ENCODE measurements around the gene PRDX2. TPM values are rescaled to one million over a fixed set of nuclear protein-coding genes. Genes with fewer than 3 reads are reported as not detected.

Gene PRDX2
- total RNA-seq, 2 experiments from 2014 or later, result 261 to 325 TPM

- Mint-ChIP-seq H3K27me3 (no peaks in the 10 kb centered on the region), H3K27ac (no peak overlapping the region), H3K36me3 (ENCODE audit: low read depth) (no peaks in the 10 kb centered on the region), H3K9me3 (ENCODE audit: low read depth) (no peaks in the 10 kb centered on the region), H3K4me1 (peaks cover 20% of the 10 kb centered on the region), H3K4me3 (peak overlapping the region; percentile 32)
- ATAC-seq, result peak; percentile 81
- ChIA-PET POLR2A (interaction anchor here (1.8 kb wide), 1 partner anchor 22 kb away, joined by 10 read pairs; the partner anchor contains the start of gene JUNB), CTCF (interaction anchor here (0.6 to 14.7 kb wide), 7 partner anchors 8 to 139 kb away, joined by 3 to 451 read pairs (median 4); partner anchors contain the start of genes JUNB, PRDX2 and THSD8)
- intact Hi-C loops (cut with DNase I, micrococcal nuclease), result no loop called here
- DNase-seq, result peak; percentile 88
Observed at GRCh38 chr19:12769689-12770088, 31.9 kb downstream of the PRDX2 start.

GRCh38 chr19:12767666-12768065 lies 33.9 kb downstream of the PRDX2 start:
- ChIA-PET CTCF (interaction anchor here (1.2 to 14.7 kb wide), 4 partner anchors 10 to 80 kb away, joined by 3 to 451 read pairs (median 80); partner anchors contain the start of genes JUNB, PRDX2 and THSD8), POLR2A (interaction anchor here (0.6 kb wide), 1 partner anchor 41 kb away, joined by 6 read pairs; no protein-coding TSS in a partner anchor)
- ATAC-seq, result no peak
- Mint-ChIP-seq H3K4me1 (peaks cover 10% of the 10 kb centered on the region), H3K36me3 (ENCODE audit: low read depth) (no peaks in the 10 kb centered on the region), H3K27me3 (no peaks in the 10 kb centered on the region), H3K9me3 (ENCODE audit: low read depth) (no peaks in the 10 kb centered on the region), H3K4me3 (no peak overlapping the region), H3K27ac (no peak overlapping the region)
- DNase-seq, result no peak
- intact Hi-C loops (cut with DNase I, micrococcal nuclease), result no loop called here

DNA sequence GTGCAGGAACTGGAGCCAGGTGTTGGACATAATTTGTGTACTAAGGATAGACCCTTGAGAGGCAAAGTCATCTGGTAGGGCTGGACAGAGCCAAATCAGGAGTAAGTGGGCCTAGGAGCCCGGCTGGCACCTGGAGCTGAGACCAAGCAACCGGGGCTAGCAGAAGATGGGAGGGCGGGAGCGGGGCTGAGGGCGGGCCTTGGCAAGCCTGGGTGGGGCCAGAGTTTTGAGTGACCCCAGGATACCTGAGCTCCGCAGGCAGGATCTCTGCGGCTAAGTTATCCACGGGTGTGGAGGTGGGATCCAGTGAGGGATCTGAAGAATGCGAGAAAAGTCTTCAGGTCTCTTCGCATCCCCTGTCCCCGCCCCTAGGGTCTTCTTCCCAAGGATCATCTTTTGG lies 34.5 kb downstream of the PRDX2 start:
- H3K36me3 Mint-ChIP-seq (ENCODE audit: low read depth), result no peaks in the 10 kb centered on the region
- no peak for ATAC-seq
- H3K4me1 Mint-ChIP-seq, result peaks cover 10% of the 10 kb centered on the region
- H3K9me3 Mint-ChIP-seq (ENCODE audit: low read depth), result no peaks in the 10 kb centered on the region
- intact Hi-C loops (cut with DNase I, micrococcal nuclease), result no loop called here
- H3K4me3 Mint-ChIP-seq, result no peak overlapping the region
- CTCF ChIA-PET, result interaction anchor here (1.2 to 14.7 kb wide), 9 partner anchors 10 to 127 kb away, joined by 3 to 451 read pairs (median 7); partner anchors contain the start of genes JUNB, PRDX2, RNASEH2A and THSD8
- DNase-seq, result no peak
- no peak overlapping the region for H3K27ac Mint-ChIP-seq
- POLR2A ChIA-PET, result interaction anchor here (0.6 to 1.3 kb wide), 2 partner anchors 22 to 41 kb away, joined by 6 to 7 read pairs; no protein-coding TSS in a partner anchor
- H3K27me3 Mint-ChIP-seq, result no peaks in the 10 kb centered on the region

DNA sequence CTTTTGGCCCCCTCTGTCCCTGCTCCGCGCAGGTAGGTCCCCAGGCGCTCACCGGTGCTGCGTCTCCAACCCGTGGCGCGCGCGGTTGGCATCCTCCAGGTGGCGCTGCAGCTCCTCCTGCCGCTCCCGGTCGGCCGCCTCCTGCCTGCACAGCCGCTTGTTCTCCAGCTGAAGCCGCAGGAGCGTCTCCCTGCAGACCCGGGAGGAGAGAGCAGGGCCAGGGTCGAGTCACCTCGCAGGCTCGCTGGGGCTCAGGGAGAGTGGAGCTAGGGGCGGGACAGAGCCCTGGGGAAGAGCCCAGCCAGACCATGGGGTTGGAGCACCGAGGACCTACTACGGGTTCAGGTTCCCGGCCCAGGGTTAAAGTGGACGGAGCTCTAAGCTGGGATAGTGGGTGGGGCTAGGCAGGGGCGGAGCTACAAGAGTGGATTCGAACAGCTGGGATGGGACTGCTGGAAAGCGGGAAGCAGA lies 35.5 kb downstream of the PRDX2 start:
- H3K36me3 Mint-ChIP-seq (ENCODE audit: low read depth), result no peaks in the 10 kb centered on the region
- intact Hi-C loops (cut with DNase I, micrococcal nuclease), result loop anchor here (1.0 kb wide), 2 partner anchors 30 to 81 kb away; no protein-coding TSS in a partner anchor
- peaks cover 10% of the 10 kb centered on the region for H3K4me1 Mint-ChIP-seq
- no peaks in the 10 kb centered on the region for H3K9me3 Mint-ChIP-seq (ENCODE audit: low read depth)
- peak; percentile 94 for DNase-seq
- CTCF ChIA-PET, result interaction anchor here (0.6 to 14.7 kb wide), 33 partner anchors 8 to 1400 kb away, joined by 3 to 451 read pairs (median 4); partner anchors contain the start of genes JUNB, PRDX2, RNASEH2A and RTBDN
- H3K27ac Mint-ChIP-seq, result no peak overlapping the region
- peak overlapping the region; percentile 17 for H3K4me3 Mint-ChIP-seq
- peak; percentile 83 for ATAC-seq
- POLR2A ChIA-PET, result interaction anchor here (0.6 to 1.3 kb wide), 5 partner anchors 23 to 101 kb away, joined by 3 to 12 read pairs (median 7); partner anchors contain the start of gene JUNB
- no peaks in the 10 kb centered on the region for H3K27me3 Mint-ChIP-seq

DNA sequence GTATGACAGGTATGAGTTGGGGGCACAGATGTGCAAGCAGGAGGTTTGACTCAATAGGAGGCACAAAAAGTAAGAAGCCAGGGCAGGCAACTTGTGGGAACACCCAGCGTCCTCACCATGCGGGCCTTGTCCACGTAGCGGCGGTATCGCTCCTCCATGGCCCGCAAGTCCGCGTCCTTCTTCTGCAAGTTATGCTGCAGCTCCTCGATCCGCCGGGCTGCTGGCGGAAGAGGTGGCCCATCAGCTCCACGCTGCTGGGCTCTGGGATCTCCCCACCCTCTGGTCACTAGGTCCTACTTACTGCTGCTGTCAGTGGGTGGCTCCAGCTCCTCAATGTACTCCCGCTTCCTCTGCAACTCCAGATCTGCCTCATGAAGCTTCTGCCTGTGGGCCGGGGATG lies 36.9 kb downstream of the PRDX2 start:
- ChIA-PET POLR2A (interaction anchor here (1.0 kb wide), 1 partner anchor 31 kb away, joined by 4 read pairs; no protein-coding TSS in a partner anchor), CTCF (interaction anchor here (0.6 to 14.7 kb wide), 10 partner anchors 12 to 173 kb away, joined by 3 to 451 read pairs (median 9); partner anchors contain the start of genes CALR, JUNB, PRDX2 and RNASEH2A)
- ATAC-seq (no peak), DNase-seq (no peak)
- intact Hi-C loops (cut with DNase I, micrococcal nuclease), result no loop called here
- Mint-ChIP-seq H3K4me3 (no peak overlapping the region), H3K4me1 (peaks cover 12% of the 10 kb centered on the region), H3K27ac (no peak overlapping the region), H3K27me3 (no peaks in the 10 kb centered on the region), H3K9me3 (ENCODE audit: low read depth) (no peaks in the 10 kb centered on the region), H3K36me3 (ENCODE audit: low read depth) (no peaks in the 10 kb centered on the region)

- Mint-ChIP-seq H3K4me1 (peaks cover 8% of the 10 kb centered on the region), H3K36me3 (ENCODE audit: low read depth) (no peaks in the 10 kb centered on the region)
Observed at GRCh38 chr19:12763100-12763499, 38.5 kb downstream of the PRDX2 start.

DNA sequence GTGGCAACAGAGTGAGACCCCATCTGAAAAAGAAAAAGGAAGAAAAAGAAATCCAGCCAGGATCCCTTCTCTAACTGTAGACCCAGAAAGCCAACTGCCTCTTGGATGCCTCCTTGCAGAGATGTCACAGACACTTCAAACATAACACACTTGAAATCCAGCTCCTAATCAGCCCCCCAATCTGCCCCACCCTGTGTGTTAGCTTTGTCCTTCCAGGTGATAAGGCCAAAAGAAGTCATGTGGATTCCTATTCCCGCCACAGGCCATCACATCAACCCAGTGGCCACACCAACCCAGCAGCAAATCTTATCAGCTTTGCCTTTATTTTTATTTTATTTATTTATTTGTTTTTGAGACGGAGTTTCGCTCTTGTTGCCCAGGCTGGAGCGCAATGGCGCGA lies 41.9 kb downstream of the PRDX2 start:
- CTCF ChIA-PET, result interaction anchor here (0.6 to 14.7 kb wide), 22 partner anchors 10 to 489 kb away, joined by 3 to 451 read pairs (median 4); partner anchors contain the start of genes GET3, JUNB, PRDX2 and RNASEH2A

More at GRCh38 chr19:12763100-12763499, 38.5 kb downstream of the PRDX2 start:
- Mint-ChIP-seq H3K4me3 (no peak overlapping the region), H3K9me3 (ENCODE audit: low read depth) (no peaks in the 10 kb centered on the region), H3K27me3 (peaks cover 1% of the 10 kb centered on the region), H3K27ac (no peak overlapping the region)
- ATAC-seq, result no peak
- ChIA-PET POLR2A (no interaction called here), CTCF (interaction anchor here (0.7 to 14.7 kb wide), 7 partner anchors 9 to 238 kb away, joined by 3 to 451 read pairs (median 4); partner anchors contain the start of genes JUNB, PRDX2 and THSD8)
- DNase-seq, result no peak
- intact Hi-C loops (cut with DNase I, micrococcal nuclease), result no loop called here

GRCh38 chr19:12757544-12758274 lies 43.9 kb downstream of the PRDX2 start:
- H3K27me3 Mint-ChIP-seq, result peaks cover 20% of the 10 kb centered on the region
- ChIA-PET CTCF (interaction anchor here (0.6 to 14.7 kb wide), 30 partner anchors 8 to 1108 kb away, joined by 3 to 451 read pairs (median 4); partner anchors contain the start of genes FBXW9, GET3, JUNB and MAN2B1), POLR2A (no interaction called here)
- H3K9me3 Mint-ChIP-seq (ENCODE audit: low read depth), result no peaks in the 10 kb centered on the region
- ATAC-seq (peak; percentile 84), DNase-seq (peak; percentile 83)
- H3K4me3 Mint-ChIP-seq, result peak overlapping the region; percentile 19
- H3K36me3 Mint-ChIP-seq (ENCODE audit: low read depth), result no peaks in the 10 kb centered on the region
- intact Hi-C loops (cut with DNase I, micrococcal nuclease), result loop anchor here (1.0 to 5.0 kb wide), 4 partner anchors 20 to 193 kb away; partner anchors contain the start of gene GET3 (in 1 of the 2)
- no peak overlapping the region for H3K27ac Mint-ChIP-seq
- peaks cover 6% of the 10 kb centered on the region for H3K4me1 Mint-ChIP-seq

More for the DNA sequence above, 41.9 kb downstream of the PRDX2 start:
- ATAC-seq (no peak), DNase-seq (no peak)
- POLR2A ChIA-PET, result interaction anchor here (0.6 kb wide), 1 partner anchor 65 kb away, joined by 4 read pairs; no protein-coding TSS in a partner anchor
- Mint-ChIP-seq H3K4me3 (no peak overlapping the region), H3K9me3 (ENCODE audit: low read depth) (no peaks in the 10 kb centered on the region), H3K27me3 (peaks cover 15% of the 10 kb centered on the region), H3K36me3 (ENCODE audit: low read depth) (no peaks in the 10 kb centered on the region), H3K4me1 (peaks cover 6% of the 10 kb centered on the region), H3K27ac (no peak overlapping the region)
- intact Hi-C loops (cut with DNase I, micrococcal nuclease), result loop anchor here (1.0 to 5.0 kb wide), 3 partner anchors 37 to 88 kb away; no protein-coding TSS in a partner anchor

DNA sequence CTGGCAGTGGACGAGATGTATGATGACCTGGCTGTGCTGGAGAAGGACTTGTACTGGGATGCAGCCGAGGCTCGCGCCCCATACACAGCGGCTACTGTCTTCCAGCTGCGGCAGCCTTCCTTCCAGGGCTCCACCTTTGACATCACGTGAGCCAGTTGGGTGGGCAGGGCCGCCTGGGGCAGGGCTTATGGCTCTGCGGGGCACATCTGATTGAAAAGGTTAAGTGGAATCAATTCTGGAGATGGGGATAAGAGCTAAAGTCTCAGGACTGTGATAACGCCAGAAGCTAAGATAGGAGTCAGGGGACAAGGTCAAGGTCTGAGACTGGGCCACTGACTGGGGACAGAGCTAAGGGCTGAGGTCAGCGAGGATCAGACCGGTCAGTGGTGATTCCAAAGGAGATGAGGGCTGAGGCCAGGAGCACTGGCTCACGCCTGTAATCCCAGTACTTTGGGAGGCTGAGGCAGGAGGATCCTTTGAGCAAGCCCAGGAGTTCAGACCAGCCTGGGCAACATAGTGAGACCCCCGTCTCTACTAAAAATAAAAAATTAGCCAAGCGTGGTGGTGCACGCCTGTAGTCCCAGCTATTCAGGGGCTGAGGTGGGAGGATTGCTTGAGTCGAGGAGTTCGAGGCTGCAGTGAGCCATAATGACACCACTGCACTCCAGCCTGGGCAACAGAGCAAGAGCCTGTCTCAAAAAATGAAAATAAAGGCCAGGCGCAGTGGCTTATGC lies 45.3 kb downstream of the PRDX2 start:
- H3K36me3 Mint-ChIP-seq (ENCODE audit: low read depth), result no peaks in the 10 kb centered on the region
- intact Hi-C loops (cut with DNase I, micrococcal nuclease), result loop anchor here in 1 of 2 experiments (5.0 kb wide), 1 partner anchor 39 kb away; no protein-coding TSS in a partner anchor
- ATAC-seq, result no peak
- CTCF ChIA-PET, result interaction anchor here (1.0 to 12.1 kb wide), 5 partner anchors 9 to 115 kb away, joined by 3 to 153 read pairs (median 6); partner anchors contain the start of gene THSD8
- no peaks in the 10 kb centered on the region for H3K9me3 Mint-ChIP-seq (ENCODE audit: low read depth)
- POLR2A ChIA-PET, result no interaction called here
- no peak for DNase-seq
- peaks cover 6% of the 10 kb centered on the region for H3K4me1 Mint-ChIP-seq
- H3K27me3 Mint-ChIP-seq, result peaks cover 25% of the 10 kb centered on the region
- H3K4me3 Mint-ChIP-seq, result no peak overlapping the region
- no peak overlapping the region for H3K27ac Mint-ChIP-seq

- no peaks in the 10 kb centered on the region for H3K36me3 Mint-ChIP-seq (ENCODE audit: low read depth)
- no peak for ATAC-seq
- ChIA-PET CTCF (interaction anchor here (0.6 to 1.7 kb wide), 8 partner anchors 11 to 1055 kb away, joined by 3 to 8 read pairs (median 3); no protein-coding TSS in a partner anchor), POLR2A (no interaction called here)
- no peak for DNase-seq
- H3K4me3 Mint-ChIP-seq, result no peak overlapping the region
- intact Hi-C loops (cut with DNase I, micrococcal nuclease), result loop anchor here in 1 of 2 experiments (5.0 kb wide), 1 partner anchor 37 kb away; no protein-coding TSS in a partner anchor
- no peak overlapping the region for H3K27ac Mint-ChIP-seq
- no peaks in the 10 kb centered on the region for H3K9me3 Mint-ChIP-seq (ENCODE audit: low read depth)
- peaks cover 5% of the 10 kb centered on the region for H3K4me1 Mint-ChIP-seq
- H3K27me3 Mint-ChIP-seq, result peaks cover 32% of the 10 kb centered on the region
Observed at GRCh38 chr19:12754465-12755196, 47.0 kb downstream of the PRDX2 start.

All from activated CD4-positive, alpha-beta T cell treated with anti-CD3 and anti-CD28 coated beads for 36 hours (primary cell).